HG02623 (cell line): ENCODE measurements around the gene C6orf132.
"Not testable (repeated sequence)": the region's sequence is repeated elsewhere in the genome, so short reads cannot be mapped to it uniquely, and the experiment has no call there.

ENCODE experiments used
- ATAC-seq: cut with Tn5 transposase; IDR thresholded peaks from one replicate; pipeline ENCODE4 v1.9.1; 2021; ENCODE audit warnings: moderate library complexity; ENCODE audit not compliant: unreplicated experiment

Gene C6orf132

DNA sequence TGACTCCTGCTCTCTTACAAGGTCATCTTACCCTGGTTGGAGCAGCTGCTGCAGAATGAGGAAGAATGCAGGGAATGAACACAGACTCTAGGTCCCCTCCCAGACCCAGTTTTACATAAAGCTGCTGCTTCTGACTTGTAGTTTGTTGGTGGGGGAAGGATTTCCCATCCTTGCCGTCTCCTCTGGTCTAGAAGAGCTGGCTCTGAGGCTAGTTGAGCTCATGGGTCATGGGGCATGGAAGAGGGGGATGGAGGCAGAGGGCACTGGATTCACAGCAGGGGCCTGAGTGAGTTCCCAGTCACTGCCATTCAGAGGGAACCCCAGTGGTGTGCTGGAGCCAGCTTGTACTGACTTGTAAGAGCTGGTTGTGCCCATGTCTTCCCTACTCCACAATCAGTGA, 21.6 kb upstream of the C6orf132 start:
- ATAC-seq, result no peak

GRCh38 chr6:42162812-42163211, 20.4 kb upstream of the C6orf132 start:
- no peak for ATAC-seq

GRCh38 chr6:42162384-42162783, 20.0 kb upstream of the C6orf132 start:
- no peak for ATAC-seq

DNA sequence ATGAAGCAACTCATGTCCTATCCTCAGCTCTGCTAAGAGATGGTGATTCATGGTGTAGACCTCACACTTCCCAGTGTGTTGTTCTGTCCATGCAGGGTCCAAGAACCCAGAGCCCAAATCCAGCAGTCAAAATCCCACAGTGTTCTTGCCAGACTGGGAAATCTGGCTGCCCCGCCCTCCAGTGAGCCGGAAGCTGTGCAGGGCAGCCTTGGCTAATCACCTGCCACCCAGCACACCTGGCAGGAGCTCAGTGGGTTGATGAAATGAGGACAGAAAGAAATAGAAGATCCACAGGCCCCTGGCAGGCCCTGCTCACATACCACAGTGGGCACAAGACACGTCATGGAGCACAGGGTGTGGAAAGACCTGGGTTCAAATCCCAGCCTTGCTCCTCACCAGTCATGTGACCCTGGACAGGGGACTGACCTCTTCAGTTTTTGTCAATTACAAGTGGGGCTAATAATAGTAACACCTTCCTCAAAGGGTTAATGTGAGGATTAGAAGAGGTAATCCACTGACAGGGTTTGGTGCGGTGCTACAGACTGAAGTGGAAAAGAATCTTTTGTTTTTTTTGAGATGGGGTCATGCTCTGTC, 17.1 kb upstream of the C6orf132 start:
- no peak for ATAC-seq

DNA sequence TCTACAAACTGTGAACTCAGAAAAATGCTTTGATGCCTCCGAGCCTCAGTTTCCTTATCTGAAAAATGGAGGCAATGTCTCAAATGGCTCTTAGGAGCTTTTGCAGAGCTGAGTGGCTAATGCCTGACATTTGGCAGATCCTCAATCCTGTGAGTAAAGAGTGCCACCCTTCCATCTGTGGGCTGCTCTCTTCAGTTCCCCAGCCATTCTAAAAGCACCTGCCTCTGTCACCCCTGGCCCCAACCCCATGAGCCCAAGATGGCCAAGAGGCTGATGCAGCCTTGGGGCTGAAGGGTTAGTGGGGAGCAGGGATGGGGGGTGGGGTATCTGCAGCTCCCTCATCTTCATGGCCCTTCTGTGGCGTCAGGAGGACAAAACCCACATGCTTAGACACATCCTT, 16.2 kb upstream of the C6orf132 start:
- no peak for ATAC-seq

- no peak for ATAC-seq
These were observed 15.6 kb upstream of the C6orf132 start for GRCh38 chr6:42158011-42158410.

- ATAC-seq, result no peak
These were observed 14.2 kb upstream of the C6orf132 start for GRCh38 chr6:42156638-42157037.

DNA sequence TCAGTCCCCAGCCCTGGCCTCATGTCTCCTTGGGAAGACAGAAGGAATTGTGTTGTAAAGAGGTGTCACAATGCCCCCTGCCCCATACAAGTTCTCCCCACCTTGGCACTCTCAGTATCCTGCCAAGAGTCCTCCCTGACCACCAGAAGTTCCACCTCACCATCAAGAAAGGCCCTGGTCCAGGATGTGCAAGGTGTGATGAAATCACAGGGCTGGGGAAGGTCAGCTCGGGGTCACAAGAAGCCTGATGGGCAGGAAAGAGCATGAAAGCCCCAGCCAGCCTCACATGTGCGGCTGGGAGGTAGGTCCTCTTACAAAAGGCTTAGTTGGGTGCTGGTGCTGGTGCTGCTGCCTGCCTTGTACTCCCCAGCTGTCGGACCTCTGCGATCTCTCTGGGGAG, 12.9 kb upstream of the C6orf132 start:
- ATAC-seq, result no peak

GRCh38 chr6:42154461-42155209, 12.2 kb upstream of the C6orf132 start:
- no peak for ATAC-seq

DNA sequence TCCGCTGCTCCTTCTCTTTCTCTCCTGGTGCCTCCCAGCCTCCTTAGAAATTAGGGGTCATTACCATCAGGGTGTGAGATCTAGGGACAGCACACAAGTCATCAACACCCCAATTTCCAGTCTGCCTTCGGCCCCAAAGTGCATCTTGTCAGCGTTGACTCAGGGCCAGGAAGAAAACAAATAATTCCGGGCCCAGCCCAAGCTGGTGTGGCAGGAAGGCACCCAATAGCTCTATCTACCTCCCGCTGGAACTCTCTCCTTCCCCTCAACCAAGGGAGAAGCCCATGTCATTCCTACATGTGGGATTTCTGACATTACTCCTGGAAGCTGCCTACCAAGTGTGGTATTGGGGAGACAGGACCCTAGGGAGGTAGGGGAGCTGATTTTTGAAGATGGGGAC, 11.5 kb upstream of the C6orf132 start:
- ATAC-seq, result no peak

DNA sequence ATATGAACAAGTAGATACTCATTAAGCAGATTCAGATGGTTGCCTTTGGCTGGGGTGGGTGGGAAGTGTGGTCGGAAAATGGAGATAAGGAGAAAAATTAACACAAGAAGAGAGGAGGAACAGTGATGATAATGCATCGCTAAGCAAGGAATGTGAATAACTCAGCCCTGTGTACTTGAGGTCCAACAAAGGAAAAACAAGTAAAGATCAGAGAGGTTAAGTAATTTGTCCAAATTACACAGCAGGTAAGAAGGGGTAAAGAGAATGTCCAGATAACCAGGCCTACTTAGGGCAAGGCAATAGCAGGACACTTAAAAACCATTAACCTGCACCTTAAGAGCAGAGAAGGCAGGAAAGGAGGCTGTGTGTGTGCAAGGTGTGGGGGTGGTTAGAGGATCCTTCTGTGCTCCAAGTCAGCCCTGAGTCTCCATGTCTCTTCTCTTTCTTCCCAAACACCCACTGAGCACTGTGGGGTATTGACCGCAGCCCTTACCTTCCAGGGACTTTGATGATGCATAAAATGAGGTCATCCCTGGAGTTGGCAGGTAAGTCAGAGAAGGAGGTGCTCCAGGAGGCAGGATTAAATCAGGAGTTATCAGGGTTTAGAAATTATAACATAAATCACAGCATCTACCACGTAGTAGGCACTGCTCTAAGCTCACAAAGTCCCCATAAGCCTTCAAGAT, 10.3 kb upstream of the C6orf132 start:
- ATAC-seq, result not testable (repeated sequence)

GRCh38 chr6:42152024-42152423, 9.6 kb upstream of the C6orf132 start:
- no peak for ATAC-seq

DNA sequence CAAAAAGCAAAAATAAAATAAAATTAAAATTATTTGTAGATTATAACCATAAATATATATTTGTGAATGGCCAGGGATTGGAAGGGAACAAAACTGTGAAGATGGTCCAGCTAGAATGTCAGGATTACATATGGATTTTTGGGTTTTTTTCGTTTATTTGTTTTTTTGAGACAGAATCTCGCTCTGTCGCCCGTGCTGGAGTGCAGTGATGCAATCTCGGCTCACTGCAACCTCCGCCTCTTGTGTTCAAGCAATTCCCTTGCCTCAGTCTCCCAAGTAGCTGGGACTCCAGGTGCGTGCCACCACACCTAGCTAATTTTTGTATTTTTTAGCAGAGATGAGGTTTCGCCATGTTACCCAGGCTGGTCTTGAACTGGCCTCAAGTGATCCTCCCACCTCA, 7.8 kb upstream of the C6orf132 start:
- ATAC-seq, result no peak

- no peak for ATAC-seq
These were observed 5.6 kb upstream of the C6orf132 start for GRCh38 chr6:42148058-42148457.

- ATAC-seq, result no peak
These were observed 4.7 kb upstream of the C6orf132 start for GRCh38 chr6:42147138-42147562.

DNA sequence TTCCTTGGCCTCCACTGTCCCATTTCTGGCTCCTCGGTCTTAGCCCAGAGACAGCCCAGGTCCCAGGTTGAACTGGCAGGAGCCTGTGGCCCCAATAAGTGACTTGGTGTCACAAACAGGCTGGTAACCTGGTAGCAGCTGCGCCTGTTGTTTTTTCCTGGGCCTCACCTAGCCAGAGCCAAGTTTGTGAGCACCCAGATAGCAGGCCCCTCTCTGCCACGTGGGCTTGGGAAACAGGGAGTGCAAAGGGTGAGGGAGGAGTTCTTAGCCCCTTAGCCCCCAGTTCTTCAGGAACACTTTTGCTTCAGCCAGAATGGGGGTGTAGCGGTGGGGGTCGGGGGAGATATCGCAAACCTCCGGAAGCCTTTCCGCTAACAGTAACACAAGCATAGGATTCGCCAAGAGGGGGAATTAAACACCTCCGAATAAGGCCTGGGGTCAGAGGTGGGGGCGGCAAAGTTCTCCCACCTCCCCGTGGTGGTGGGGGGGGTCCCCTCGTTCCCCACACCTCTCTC, 760 bp downstream of the C6orf132 start:
- no peak for ATAC-seq

GRCh38 chr6:42140756-42141602, 1.4 kb downstream of the C6orf132 start:
- no peak for ATAC-seq

DNA sequence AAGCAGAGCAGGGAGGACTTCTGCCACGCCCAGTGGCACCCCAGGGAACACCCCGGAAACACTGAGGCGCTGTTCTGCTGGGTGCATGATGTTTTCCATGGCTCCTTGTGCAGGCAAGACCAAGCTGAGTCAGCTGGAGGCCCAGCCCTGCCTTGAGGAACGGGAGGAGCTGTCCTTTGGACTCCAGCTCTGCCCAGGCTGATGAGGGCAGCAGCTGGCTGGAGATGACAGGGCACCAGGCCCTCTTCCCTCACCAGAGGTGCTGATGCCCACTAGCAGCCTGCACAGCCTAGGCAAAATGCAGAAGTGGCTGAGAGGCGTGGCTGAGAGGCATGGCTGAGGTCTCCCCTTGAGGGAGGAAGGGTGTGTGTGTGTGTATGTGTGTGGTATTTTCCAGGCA, 2.4 kb downstream of the C6orf132 start:
- no peak for ATAC-seq

- no peak for ATAC-seq
These were observed 3.5 kb downstream of the C6orf132 start for GRCh38 chr6:42138630-42139619.

GRCh38 chr6:42138190-42138589, 4.2 kb downstream of the C6orf132 start:
- ATAC-seq, result no peak
